Prostate gland (tissue), 2 donors: Measurements from ENCODE around the gene CHMP6.

ENCODE experiments used
- CTCF ChIP-seq, 4 experiments: fragments of 200-600 bp in 2 of 4; fragments of 450-650 bp in 2 of 4; sonication (generic) in 2 of 4; IDR thresholded peaks; 1 replicate in 3 of 4; 2 replicates in 1 of 4; pipeline ENCODE4 v1.5.1; 2016 to 2019; ENCODE audit warnings: antibody characterized with exemption in 4 of 4, mild to moderate bottlenecking in 2 of 4, moderate library complexity in 2 of 4
- POLR2A ChIP-seq: fragments of 450-650 bp; IDR thresholded peaks from one replicate; pipeline ENCODE4 v1.6.1; 2016; ENCODE audit warnings: antibody characterized with exemption, mild to moderate bottlenecking
- POLR2AphosphoS5 ChIP-seq: sonication (generic); formaldehyde crosslinking; IDR thresholded peaks from one replicate; pipeline ENCODE4 v1.6.1; 2017; ENCODE audit warnings: antibody characterized with exemption

GRCh38 chr17:81036197-81036941, 44.7 kb downstream of the CHMP6 start:
- TF ChIP-seq CTCF (IDR thresholded peaks at IDR 0.05), result no peak
- no peak for TF ChIP-seq POLR2A
- TF ChIP-seq POLR2AphosphoS5, result no peak
